ENCODE measurements around the gene IL1R2. TPM values are rescaled to one million over a fixed set of nuclear protein-coding genes. Genes with fewer than 3 reads are reported as not detected.
A peak's percentile ranks its signal among the peaks of the same experiment; 100 is the strongest.

IL1R2 gene
- total and polyA plus RNA-seq, 2 of the 13 experiments (the other 11 are each of a cell fraction or from before 2014, with no cell fraction given) = 3.6 to 7.3 TPM

DNA sequence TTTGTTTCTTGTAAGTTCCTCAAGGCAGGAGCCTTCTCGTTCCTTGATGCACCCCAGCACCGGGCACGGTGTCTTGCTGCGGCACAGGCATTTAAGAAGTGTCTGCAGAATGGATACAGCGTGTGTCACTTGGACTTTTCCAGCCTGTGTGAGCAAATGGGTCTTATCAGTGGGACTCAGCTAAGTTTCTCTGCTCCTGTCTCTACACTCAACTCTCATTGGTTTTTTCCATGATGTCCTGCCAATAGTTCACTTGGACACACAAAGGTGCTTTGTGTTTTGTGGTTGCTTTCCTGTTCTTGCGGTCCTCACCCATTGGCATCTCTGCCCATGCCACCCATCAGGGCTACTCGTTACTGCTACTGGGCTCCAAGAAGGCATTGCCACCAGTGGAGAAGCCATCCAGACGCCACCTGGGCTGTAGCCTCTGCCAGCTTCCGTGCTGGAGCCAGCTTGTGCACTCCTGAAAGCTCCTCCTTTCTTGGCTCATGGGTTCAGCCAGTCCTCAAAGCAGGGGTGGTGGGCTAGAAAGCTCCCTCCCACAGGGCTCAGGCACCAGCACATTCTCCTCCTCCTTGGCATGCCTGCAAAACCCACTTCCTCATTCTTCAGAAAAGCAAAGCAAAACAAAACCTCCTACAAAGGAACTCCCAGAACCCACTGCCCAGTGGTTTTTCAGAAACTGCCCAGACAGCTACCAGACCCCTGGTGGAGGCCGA lies 41.4 kb downstream of the IL1R2 start (continued):
- TF ChIP-seq, protein P1, sequence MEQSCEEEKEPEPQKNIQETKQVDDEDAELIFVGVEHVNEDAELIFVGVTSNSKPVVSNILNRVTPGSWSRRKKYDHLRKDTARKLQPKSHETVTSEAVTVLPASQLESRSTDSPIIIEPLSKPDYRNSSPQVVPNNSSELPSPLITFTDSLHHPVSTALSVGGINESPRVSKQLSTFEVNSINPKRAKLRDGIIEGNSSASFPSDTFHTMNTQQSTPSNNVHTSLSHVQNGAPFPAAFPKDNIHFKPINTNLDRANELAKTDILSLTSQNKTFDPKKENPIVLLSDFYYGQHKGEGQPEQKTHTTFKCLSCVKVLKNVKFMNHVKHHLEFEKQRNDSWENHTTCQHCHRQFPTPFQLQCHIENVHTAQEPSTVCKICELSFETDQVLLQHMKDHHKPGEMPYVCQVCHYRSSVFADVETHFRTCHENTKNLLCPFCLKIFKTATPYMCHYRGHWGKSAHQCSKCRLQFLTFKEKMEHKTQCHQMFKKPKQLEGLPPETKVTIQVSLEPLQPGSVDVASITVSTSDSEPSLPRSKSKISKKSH (CRISPR knock-in tag; IDR thresholded peaks at IDR 0.05; ENCODE audit: borderline replicate concordance) = no peak
- no peak for TF ChIP-seq KLF9 (CRISPR knock-in tag; IDR thresholded peaks at IDR 0.05; ENCODE audit: low read depth)
- TF ChIP-seq, protein P2, sequence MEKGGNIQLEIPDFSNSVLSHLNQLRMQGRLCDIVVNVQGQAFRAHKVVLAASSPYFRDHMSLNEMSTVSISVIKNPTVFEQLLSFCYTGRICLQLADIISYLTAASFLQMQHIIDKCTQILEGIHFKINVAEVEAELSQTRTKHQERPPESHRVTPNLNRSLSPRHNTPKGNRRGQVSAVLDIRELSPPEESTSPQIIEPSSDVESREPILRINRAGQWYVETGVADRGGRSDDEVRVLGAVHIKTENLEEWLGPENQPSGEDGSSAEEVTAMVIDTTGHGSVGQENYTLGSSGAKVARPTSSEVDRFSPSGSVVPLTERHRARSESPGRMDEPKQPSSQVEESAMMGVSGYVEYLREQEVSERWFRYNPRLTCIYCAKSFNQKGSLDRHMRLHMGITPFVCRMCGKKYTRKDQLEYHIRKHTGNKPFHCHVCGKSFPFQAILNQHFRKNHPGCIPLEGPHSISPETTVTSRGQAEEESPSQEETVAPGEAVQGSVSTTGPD (CRISPR knock-in tag; IDR thresholded peaks at IDR 0.05) = peak; percentile 74; the same call in 1 of the 2 replicates
- no peak for TF ChIP-seq EED (CRISPR knock-in tag; IDR thresholded peaks at IDR 0.05)
- TF ChIP-seq SNAI1 (CRISPR knock-in tag; IDR thresholded peaks at IDR 0.05; ENCODE audit: borderline replicate concordance) = peak; percentile 28; the same call in 1 of the 2 replicates
- TF ChIP-seq, protein P3, sequence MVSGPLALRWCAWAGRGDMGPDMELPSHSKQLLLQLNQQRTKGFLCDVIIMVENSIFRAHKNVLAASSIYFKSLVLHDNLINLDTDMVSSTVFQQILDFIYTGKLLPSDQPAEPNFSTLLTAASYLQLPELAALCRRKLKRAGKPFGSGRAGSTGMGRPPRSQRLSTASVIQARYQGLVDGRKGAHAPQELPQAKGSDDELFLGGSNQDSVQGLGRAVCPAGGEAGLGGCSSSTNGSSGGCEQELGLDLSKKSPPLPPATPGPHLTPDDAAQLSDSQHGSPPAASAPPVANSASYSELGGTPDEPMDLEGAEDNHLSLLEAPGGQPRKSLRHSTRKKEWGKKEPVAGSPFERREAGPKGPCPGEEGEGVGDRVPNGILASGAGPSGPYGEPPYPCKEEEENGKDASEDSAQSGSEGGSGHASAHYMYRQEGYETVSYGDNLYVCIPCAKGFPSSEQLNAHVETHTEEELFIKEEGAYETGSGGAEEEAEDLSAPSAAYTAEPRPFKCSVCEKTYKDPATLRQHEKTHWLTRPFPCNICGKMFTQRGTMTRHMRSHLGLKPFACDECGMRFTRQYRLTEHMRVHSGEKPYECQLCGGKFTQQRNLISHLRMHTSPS (CRISPR knock-in tag; IDR thresholded peaks at IDR 0.05; ENCODE audit: low read depth) = peak; percentile 98
- no peak for TF ChIP-seq ZNF670 (CRISPR knock-in tag; IDR thresholded peaks at IDR 0.05; ENCODE audit: borderline replicate concordance)
- TF ChIP-seq GRHL1 (CRISPR knock-in tag; conservative IDR thresholded peaks at IDR 0.05) = no peak
- 0 out of 2 replicates have a peak, but pooled peaks have one; percentile 20 for TF ChIP-seq ZNF230 (CRISPR knock-in tag; IDR thresholded peaks at IDR 0.05)
- no peak for TF ChIP-seq ARHGAP35 (CRISPR knock-in tag; IDR thresholded peaks at IDR 0.05; ENCODE audit: borderline replicate concordance)
- no peak for TF ChIP-seq SNAPC5 (CRISPR knock-in tag; IDR thresholded peaks at IDR 0.05; ENCODE audit: borderline replicate concordance)
- TF ChIP-seq ZNF761 (CRISPR knock-in tag; conservative IDR thresholded peaks at IDR 0.05) = no peak
- no peak for TF ChIP-seq ARID2 (CRISPR knock-in tag; IDR thresholded peaks at IDR 0.05; ENCODE audit: borderline replicate concordance)
